Hepatocyte (in vitro differentiated cells): ENCODE results near the gene MSL2. TPM values are rescaled to one million over a fixed set of nuclear protein-coding genes. Genes with fewer than 3 reads are reported as not detected.
"Not testable (repeated sequence)": the region's sequence is repeated elsewhere in the genome, so short reads cannot be mapped to it uniquely, and the experiment has no call there.

Experiments
- DNase-seq: peaks from one replicate; pipeline ENCODE4 v3.0.0-alpha.2; 2016; ENCODE audit warnings: low spot score
- H2AFZ ChIP-seq: fragments of 200-600 bp; sonication (generic); 2 replicates; pipeline ENCODE4 v1.6.0; 2016; ENCODE audit warnings: antibody characterized with exemption, mild to moderate bottlenecking
- H3K27ac ChIP-seq: fragments of 200-600 bp; sonication (generic); 2 replicates; pipeline ENCODE4 v1.5.1; 2016; ENCODE audit warnings: mild to moderate bottlenecking
- H3K27me3 ChIP-seq: fragments of 200-600 bp; sonication (generic); 2 replicates; pipeline ENCODE4 v1.6.1; 2016
- H3K36me3 ChIP-seq: fragments of 200-600 bp; sonication (generic); replicated peaks from 2 replicates; pipeline ENCODE4 v1.5.1; 2016; ENCODE audit warnings: low read depth; ENCODE audit not compliant: insufficient read depth
- H3K4me1 ChIP-seq: fragments of 200-600 bp; sonication (generic); 2 replicates; pipeline ENCODE4 v1.5.1; 2016; ENCODE audit warnings: mild to moderate bottlenecking, moderate library complexity; ENCODE audit not compliant: insufficient read depth
- H3K4me2 ChIP-seq: fragments of 200-600 bp; sonication (generic); 2 replicates; pipeline ENCODE4 v1.6.0; 2016
- H3K4me3 ChIP-seq: fragments of 200-600 bp; sonication (generic); 2 replicates; pipeline ENCODE4 v1.5.1; 2016; ENCODE audit warnings: mild to moderate bottlenecking
- H3K79me2 ChIP-seq: fragments of 200-600 bp; sonication (generic); 2 replicates; pipeline ENCODE4 v1.6.0; 2017; ENCODE audit warnings: mild to moderate bottlenecking
- H3K9me2 ChIP-seq: fragments of 200-600 bp; sonication (generic); replicated peaks from 2 replicates; pipeline ENCODE4 v1.6.0; 2017; ENCODE audit warnings: mild to moderate bottlenecking; ENCODE audit not compliant: insufficient read depth
- H3K9me3 ChIP-seq: fragments of 200-600 bp; sonication (generic); 2 replicates; pipeline ENCODE4 v1.5.1; 2016; ENCODE audit warnings: low read depth, mild to moderate bottlenecking
- H4K20me1 ChIP-seq: fragments of 200-600 bp; sonication (generic); 2 replicates; pipeline ENCODE4 v1.6.0; 2016; ENCODE audit warnings: mild to moderate bottlenecking; ENCODE audit not compliant: insufficient read depth, poor library complexity, severe bottlenecking
- EZH2 ChIP-seq: fragments of 200-600 bp; sonication (generic); IDR thresholded peaks from 2 replicates; pipeline ENCODE4 v1.6.1; 2016; ENCODE audit warnings: antibody characterized with exemption, mild to moderate bottlenecking, borderline replicate concordance
- EZH2phosphoT487 ChIP-seq: fragments of 200-600 bp; sonication (generic); IDR thresholded peaks from one replicate; pipeline ENCODE4 v1.6.1; 2018; ENCODE audit warnings: antibody characterized with exemption, mild to moderate bottlenecking, low read depth, moderate library complexity; ENCODE audit not compliant: unreplicated experiment, severe bottlenecking
- whole genome bisulfite sequencing: methylation state at CpG from one replicate; pipeline ENCODE4 v1.1.6; 2016; ENCODE audit warnings: low lambda C conversion rate; ENCODE audit errors: missing lambda C conversion rate; 5-methylcytosine and 5-hydroxymethylcytosine counted together
- polyA plus RNA-seq: library from polyadenylated mRNA; unstranded; fragments of >200 nt; fragmentation: Nextera tagmentation; extraction: Ambion mirVana; gene quantifications from 2 replicates; pipeline ENCODE4 v1.2.1, GENCODE V29; 2016
- total RNA-seq: library from RNA; depleted of rRNA; stranded (reverse); fragments of >200 nt; gene quantifications from 2 replicates; pipeline ENCODE4 v1.2.3, GENCODE V29; 2014
- TF ChIP-seq, protein P1 (sequence below): fragments of 200-600 bp; sonication (generic); IDR thresholded peaks from 2 replicates; pipeline ENCODE4 v1.5.1; 2016; ENCODE audit warnings: antibody characterized with exemption, mild to moderate bottlenecking; ENCODE audit not compliant: poor library complexity

Gene MSL2
- total and polyA plus RNA-seq, 2 experiments from 2014 or later: 4.5 to 20.2 TPM

DNA sequence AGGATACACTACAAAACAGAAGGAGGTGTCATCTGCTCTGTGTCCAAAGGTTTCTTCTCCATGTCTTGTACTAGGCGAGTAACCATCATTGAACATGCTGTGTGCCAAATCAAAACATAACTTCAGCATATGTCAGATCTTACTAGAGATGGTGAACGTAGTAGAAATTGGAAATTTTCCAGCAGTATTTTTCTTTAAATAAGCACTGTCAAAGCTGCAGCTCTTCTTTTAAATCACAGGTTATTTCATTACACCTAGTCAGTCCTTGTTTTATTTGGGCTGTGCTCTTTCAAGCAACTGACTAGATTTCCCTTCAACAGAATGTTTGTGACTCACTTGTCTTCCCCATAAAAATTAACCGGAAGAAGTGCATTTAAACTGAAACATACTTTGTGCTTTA is 46.5 kb downstream of the MSL2 start:
- WGBS: 62% methylated on average over 3 of the region's 3 CpGs
- no peak for DNase-seq
- H2AFZ ChIP-seq: no peak overlapping the region
- peaks cover 95% of the 10 kb centered on the region for H3K79me2 ChIP-seq
- no peak overlapping the region for H3K27ac ChIP-seq
- H4K20me1 ChIP-seq: peaks cover 66% of the 10 kb centered on the region
- H3K4me1 ChIP-seq: peaks cover 9% of the 10 kb centered on the region
- TF ChIP-seq EZH2 (no peak), EZH2phosphoT487 (no peak)
- TF ChIP-seq, protein P1, sequence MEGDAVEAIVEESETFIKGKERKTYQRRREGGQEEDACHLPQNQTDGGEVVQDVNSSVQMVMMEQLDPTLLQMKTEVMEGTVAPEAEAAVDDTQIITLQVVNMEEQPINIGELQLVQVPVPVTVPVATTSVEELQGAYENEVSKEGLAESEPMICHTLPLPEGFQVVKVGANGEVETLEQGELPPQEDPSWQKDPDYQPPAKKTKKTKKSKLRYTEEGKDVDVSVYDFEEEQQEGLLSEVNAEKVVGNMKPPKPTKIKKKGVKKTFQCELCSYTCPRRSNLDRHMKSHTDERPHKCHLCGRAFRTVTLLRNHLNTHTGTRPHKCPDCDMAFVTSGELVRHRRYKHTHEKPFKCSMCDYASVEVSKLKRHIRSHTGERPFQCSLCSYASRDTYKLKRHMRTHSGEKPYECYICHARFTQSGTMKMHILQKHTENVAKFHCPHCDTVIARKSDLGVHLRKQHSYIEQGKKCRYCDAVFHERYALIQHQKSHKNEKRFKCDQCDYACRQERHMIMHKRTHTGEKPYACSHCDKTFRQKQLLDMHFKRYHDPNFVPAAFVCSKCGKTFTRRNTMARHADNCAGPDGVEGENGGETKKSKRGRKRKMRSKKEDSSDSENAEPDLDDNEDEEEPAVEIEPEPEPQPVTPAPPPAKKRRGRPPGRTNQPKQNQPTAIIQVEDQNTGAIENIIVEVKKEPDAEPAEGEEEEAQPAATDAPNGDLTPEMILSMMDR: no peak
- no peaks in the 10 kb centered on the region for H3K36me3 ChIP-seq
- no peaks in the 10 kb centered on the region for H3K9me3 ChIP-seq
- no peaks in the 10 kb centered on the region for H3K27me3 ChIP-seq
- no peaks in the 10 kb centered on the region for H3K9me2 ChIP-seq
- H3K4me3 ChIP-seq: no peak overlapping the region
- no peak overlapping the region for H3K4me2 ChIP-seq

DNA sequence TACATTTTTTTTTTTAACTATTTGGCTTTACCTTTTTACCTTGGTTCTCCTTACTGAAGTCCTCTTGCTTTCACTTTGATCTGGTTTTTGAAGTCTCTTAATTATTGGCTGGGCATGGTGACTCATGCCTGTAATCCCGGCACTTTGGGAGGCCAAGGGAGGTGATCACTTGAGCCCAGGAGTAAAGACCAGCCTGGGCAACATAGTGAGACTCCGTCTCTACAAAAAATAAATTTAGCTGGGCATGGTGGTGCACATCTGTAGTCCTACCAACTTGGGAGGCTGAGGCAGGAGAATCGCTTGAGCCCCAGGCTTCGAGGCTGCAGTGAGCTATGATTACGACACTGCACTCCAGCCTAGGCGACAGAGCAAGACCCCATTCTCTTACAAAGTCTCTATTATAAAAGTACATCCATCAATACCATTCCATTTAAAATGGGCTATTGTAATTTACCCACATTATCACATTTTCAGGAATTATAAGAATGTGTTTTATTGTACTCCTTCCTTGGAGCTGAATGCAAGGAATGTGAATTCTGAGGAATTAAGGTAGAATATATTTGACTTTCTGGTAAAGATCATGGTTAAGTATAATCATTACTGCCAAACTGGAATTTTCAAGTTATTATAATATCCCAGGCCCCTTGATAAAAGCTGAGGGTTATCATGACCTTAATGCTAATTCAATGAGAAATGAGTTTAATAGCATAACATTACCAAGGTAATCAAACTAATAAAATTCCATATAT is 49.0 kb downstream of the MSL2 start:
- no peak overlapping the region for H3K4me2 ChIP-seq
- H3K9me3 ChIP-seq: no peaks in the 10 kb centered on the region
- no peaks in the 10 kb centered on the region for H3K36me3 ChIP-seq
- peaks cover 9% of the 10 kb centered on the region for H3K4me1 ChIP-seq
- 86% methylated on average over 6 of the region's 6 CpGs for WGBS
- H3K27ac ChIP-seq: no peak overlapping the region
- no peak overlapping the region for H3K4me3 ChIP-seq
- H3K9me2 ChIP-seq: no peaks in the 10 kb centered on the region
- DNase-seq: no peak
- TF ChIP-seq, protein P1: no peak
- TF ChIP-seq EZH2phosphoT487 (no peak), EZH2 (no peak)
- no peaks in the 10 kb centered on the region for H3K27me3 ChIP-seq
- peaks cover 41% of the 10 kb centered on the region for H4K20me1 ChIP-seq
- no peak overlapping the region for H2AFZ ChIP-seq
- H3K79me2 ChIP-seq: peaks cover 82% of the 10 kb centered on the region

DNA sequence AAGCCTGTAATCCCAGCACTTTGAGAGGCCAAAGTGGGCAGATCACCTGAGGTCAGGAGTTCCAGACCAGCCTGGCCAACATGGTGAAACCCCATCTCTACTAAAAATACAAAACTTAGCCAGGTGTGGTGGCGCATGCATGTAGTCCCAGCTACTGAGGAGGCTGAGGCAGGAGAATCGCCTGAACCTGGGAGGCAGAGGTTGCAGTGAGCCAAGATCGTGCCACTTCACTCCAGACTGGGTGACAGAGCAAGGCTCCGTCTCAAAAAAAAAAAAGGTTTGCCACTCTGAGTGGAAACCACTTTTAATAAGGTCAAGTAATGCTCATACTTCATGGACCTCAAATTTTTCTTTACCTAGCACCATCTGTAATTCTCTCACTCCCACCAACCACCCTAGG is 51.7 kb downstream of the MSL2 start:
- Histone ChIP-seq H4K20me1 (peaks cover 20% of the 10 kb centered on the region), H3K79me2 (peaks cover 55% of the 10 kb centered on the region)
- DNase-seq, H3K4me2 ChIP-seq, H3K9me3 ChIP-seq, H3K27me3 ChIP-seq, H3K9me2 ChIP-seq, H3K27ac ChIP-seq, H3K36me3 ChIP-seq, H3K4me1 ChIP-seq, H3K4me3 ChIP-seq, H2AFZ ChIP-seq: not testable (repeated sequence)
- 99% methylated on average over 4 of the region's 4 CpGs for WGBS

DNA sequence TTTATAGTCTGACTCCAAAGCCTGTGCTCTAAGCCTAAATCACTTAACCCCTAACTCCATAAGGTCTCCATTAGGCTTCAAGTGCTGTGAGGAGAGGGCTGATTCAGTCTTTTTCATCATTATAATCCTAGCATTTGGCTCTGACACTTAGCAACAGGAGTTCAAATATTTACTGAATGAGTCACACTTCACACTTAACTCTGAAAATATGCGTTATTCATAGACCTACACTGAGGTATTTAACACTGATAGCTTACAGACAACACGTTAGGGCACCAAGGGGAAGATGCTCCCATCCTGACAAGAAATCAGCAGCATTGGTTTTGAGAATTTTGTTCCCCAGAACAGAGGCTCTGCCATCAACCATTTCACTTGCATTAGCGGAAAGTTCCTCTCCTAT is 53.5 kb downstream of the MSL2 start:
- H3K27ac ChIP-seq: peak overlapping the region; percentile 56
- H4K20me1 ChIP-seq: peaks cover 11% of the 10 kb centered on the region
- H3K27me3 ChIP-seq: no peaks in the 10 kb centered on the region
- TF ChIP-seq, protein P1: no peak
- TF ChIP-seq EZH2: no peak
- TF ChIP-seq EZH2phosphoT487: no peak
- peaks cover 40% of the 10 kb centered on the region for H3K79me2 ChIP-seq
- 27% methylated on average over 3 of the region's 3 CpGs for WGBS
- H3K9me3 ChIP-seq: no peaks in the 10 kb centered on the region
- H3K4me2 ChIP-seq: no peak overlapping the region
- peaks cover 7% of the 10 kb centered on the region for H3K4me1 ChIP-seq
- no peak overlapping the region for H2AFZ ChIP-seq
- no peaks in the 10 kb centered on the region for H3K9me2 ChIP-seq
- H3K36me3 ChIP-seq: no peaks in the 10 kb centered on the region
- H3K4me3 ChIP-seq: no peak overlapping the region
- peak; percentile 55 for DNase-seq
